ENCODE measurements around the gene ARHGEF4.

DNA sequence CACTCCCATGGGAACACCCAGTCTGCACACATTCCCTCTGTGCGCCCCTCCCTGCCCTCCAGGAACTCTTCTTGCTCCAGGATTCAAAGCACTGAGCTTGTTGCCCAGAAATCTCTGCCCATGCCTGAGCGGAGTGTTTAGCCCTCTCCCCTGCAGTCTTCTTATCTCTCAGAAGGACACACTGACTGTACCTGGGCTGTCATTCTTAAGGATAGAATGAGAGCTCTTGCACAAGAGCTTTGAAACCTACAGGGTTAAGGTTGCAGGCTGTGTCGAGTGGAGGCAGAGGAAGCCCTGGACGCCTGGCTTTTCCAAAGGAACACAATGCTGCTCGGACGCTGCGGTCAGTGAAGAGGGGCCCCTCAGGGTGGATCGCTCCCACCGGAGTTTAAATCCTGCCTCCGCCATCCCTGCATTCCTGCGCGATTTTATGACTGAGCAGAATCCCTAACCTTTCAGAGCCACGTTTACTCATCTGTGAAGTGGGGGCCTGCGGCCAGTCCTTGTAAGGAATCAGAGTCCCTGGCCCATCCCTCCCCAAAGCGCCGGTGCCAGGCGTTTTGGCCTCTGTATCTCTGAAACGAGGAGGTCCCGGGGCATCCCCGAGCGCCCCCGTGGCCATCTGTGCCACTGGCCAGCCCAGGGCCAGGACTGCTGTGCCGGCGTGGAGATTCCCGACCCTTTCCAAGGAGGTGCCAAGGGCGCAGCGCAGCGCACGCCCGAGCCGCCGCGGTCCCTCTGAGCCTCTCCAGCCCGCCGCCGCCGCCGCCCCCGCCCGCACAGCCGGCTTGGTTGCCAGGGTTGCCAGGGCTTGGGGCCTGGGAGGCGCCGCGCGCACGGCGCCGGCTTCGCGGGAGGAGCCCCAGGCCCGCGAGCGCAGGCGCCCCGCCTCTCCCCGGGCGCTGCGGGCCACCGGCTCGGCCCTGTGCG, 197.7 kb downstream of the ARHGEF4 start:
- no peak for TF ChIP-seq ELF4 (IDR thresholded peaks at IDR 0.05)
- no peak for TF ChIP-seq BHLHE40 (IDR thresholded peaks at IDR 0.05; ENCODE audit: borderline replicate concordance)
- no peak for TF ChIP-seq SP1 (IDR thresholded peaks at IDR 0.05)
- no peak for TF ChIP-seq FOXA1 (IDR thresholded peaks at IDR 0.05)
- TF ChIP-seq FOXK2 (IDR thresholded peaks at IDR 0.05): no peak
- TF ChIP-seq FOXM1 (IDR thresholded peaks at IDR 0.05; ENCODE audit: borderline replicate concordance): no peak
- no peak for TF ChIP-seq L3MBTL2 (conservative IDR thresholded peaks at IDR 0.05)
- TF ChIP-seq ARNT (IDR thresholded peaks at IDR 0.05): no peak

Data from HEK293T (cell line).